ENCODE results near the gene KIAA0930. TPM values are rescaled to one million over a fixed set of nuclear protein-coding genes. Genes with fewer than 3 reads are reported as not detected.

Gene KIAA0930
- total RNA-seq, 4 donors from 2014 or later = 9.4 to 31.8 (median 19.6) TPM

- no peak overlapping the region for H3K27ac ChIP-seq
- H3K36me3 ChIP-seq = no peaks in the 10 kb centered on the region
- no peak for DNase-seq
Measured at GRCh38 chr22:45200230-45200629, 40.5 kb downstream of the KIAA0930 start.

GRCh38 chr22:45199723-45200122 is 41.0 kb downstream of the KIAA0930 start:
- no peaks in the 10 kb centered on the region for H3K9me3 ChIP-seq
- no peak overlapping the region for H3K4me3 ChIP-seq
- H3K36me3 ChIP-seq = no peaks in the 10 kb centered on the region
- H3K27ac ChIP-seq = no peak overlapping the region
- TF ChIP-seq POLR2A (IDR thresholded peaks at IDR 0.05) (no peak), CTCF (IDR thresholded peaks at IDR 0.05) (no peak)
- intact Hi-C loops (cut with DNase I; ENCODE audit: low total_unique reads) = no loop called here
- H3K27me3 ChIP-seq = no peaks in the 10 kb centered on the region
- DNase-seq = no peak
- no peaks in the 10 kb centered on the region for H3K4me1 ChIP-seq

More at GRCh38 chr22:45200230-45200629, 40.5 kb downstream of the KIAA0930 start:
- TF ChIP-seq POLR2A (IDR thresholded peaks at IDR 0.05) (no peak), CTCF (IDR thresholded peaks at IDR 0.05) (no peak)
- H3K4me1 ChIP-seq = no peaks in the 10 kb centered on the region
- H3K4me3 ChIP-seq = no peak overlapping the region
- intact Hi-C loops (cut with DNase I; ENCODE audit: low total_unique reads) = no loop called here
- no peaks in the 10 kb centered on the region for H3K27me3 ChIP-seq
- no peaks in the 10 kb centered on the region for H3K9me3 ChIP-seq

- Histone ChIP-seq H3K4me1 (no peaks in the 10 kb centered on the region), H3K4me3 (no peak overlapping the region), H3K27me3 (no peaks in the 10 kb centered on the region), H3K27ac (no peak overlapping the region), H3K36me3 (no peaks in the 10 kb centered on the region), H3K9me3 (no peaks in the 10 kb centered on the region)
- DNase-seq = no peak
- TF ChIP-seq CTCF (IDR thresholded peaks at IDR 0.05) = no peak
- intact Hi-C loops (cut with DNase I; ENCODE audit: low total_unique reads) = no loop called here
Measured at GRCh38 chr22:45198463-45198795, 42.3 kb downstream of the KIAA0930 start.

GRCh38 chr22:45197606-45198462 is 42.9 kb downstream of the KIAA0930 start:
- DNase-seq = no peak
- no peak overlapping the region for H3K4me3 ChIP-seq
- intact Hi-C loops (cut with DNase I; ENCODE audit: low total_unique reads) = no loop called here
- H3K27ac ChIP-seq = no peak overlapping the region
- no peaks in the 10 kb centered on the region for H3K27me3 ChIP-seq
- no peaks in the 10 kb centered on the region for H3K9me3 ChIP-seq
- H3K36me3 ChIP-seq = no peaks in the 10 kb centered on the region
- TF ChIP-seq CTCF (IDR thresholded peaks at IDR 0.05) (no peak), POLR2A (IDR thresholded peaks at IDR 0.05) (no peak)
- no peaks in the 10 kb centered on the region for H3K4me1 ChIP-seq

- H3K27ac ChIP-seq = no peak overlapping the region
- no peak for DNase-seq
Measured at GRCh38 chr22:45196926-45197605, 43.6 kb downstream of the KIAA0930 start.

More at GRCh38 chr22:45196926-45197605, 43.6 kb downstream of the KIAA0930 start:
- Histone ChIP-seq H3K9me3 (no peaks in the 10 kb centered on the region), H3K27me3 (no peaks in the 10 kb centered on the region), H3K36me3 (no peaks in the 10 kb centered on the region), H3K4me3 (no peak overlapping the region), H3K4me1 (no peaks in the 10 kb centered on the region)
- TF ChIP-seq CTCF (IDR thresholded peaks at IDR 0.05) (no peak), POLR2A (IDR thresholded peaks at IDR 0.05) (no peak)
- intact Hi-C loops (cut with DNase I; ENCODE audit: low total_unique reads) = no loop called here

All from uterus (tissue), 4 donors.